Vagina (tissue), 2 donors: ENCODE measurements around the gene BCAS1. TPM values are rescaled to one million over a fixed set of nuclear protein-coding genes. Genes with fewer than 3 reads are reported as not detected.

Experiments
- DNase-seq, 2 donors: peaks; one replicate each; pipeline ENCODE4 v3.0.0-alpha.2; 2017; ENCODE audit errors: extremely low spot score in 2 of 2
- H3K27ac ChIP-seq: fragments of 200-600 bp; sonication (generic); one replicate; pipeline ENCODE4 v1.5.1; 2019
- H3K27me3 ChIP-seq: fragments of 200-600 bp; sonication (generic); one replicate; pipeline ENCODE4 v1.5.1; 2019
- H3K36me3 ChIP-seq, 2 donors: fragments of 200-600 bp; sonication (generic); one replicate each; pipeline ENCODE4 v1.5.1; 2017 to 2019
- H3K4me1 ChIP-seq: fragments of 200-600 bp; sonication (generic); one replicate; pipeline ENCODE4 v1.5.1; 2019
- H3K4me3 ChIP-seq, 2 donors: fragments of 200-600 bp; sonication (generic); 1 replicate in 1 of 2; 2 replicates in 1 of 2; pipeline ENCODE4 v1.5.1; 2016 to 2019
- H3K9me3 ChIP-seq: fragments of 200-600 bp; sonication (generic); one replicate; pipeline ENCODE4 v1.5.1; 2019
- CTCF ChIP-seq, 3 experiments: fragments of 450-650 bp in 2 of 3; fragments of 200-600 bp in 1 of 3; sonication (generic) in 1 of 3; IDR thresholded peaks; one replicate each; pipeline ENCODE4 v1.5.1; 2017 to 2019; ENCODE audit warnings: antibody characterized with exemption in 3 of 3, mild to moderate bottlenecking in 2 of 3, moderate library complexity in 2 of 3
- POLR2A ChIP-seq, 2 donors: fragments of 450-650 bp; IDR thresholded peaks; one replicate each; pipeline ENCODE4 v1.6.1; 2017; ENCODE audit warnings: antibody characterized with exemption in 2 of 2, mild to moderate bottlenecking in 2 of 2, moderate library complexity in 2 of 2
- POLR2AphosphoS5 ChIP-seq, 2 donors: sonication (generic); formaldehyde crosslinking; IDR thresholded peaks; one replicate each; pipeline ENCODE4 v1.9.0; 2017; ENCODE audit warnings: antibody characterized with exemption in 2 of 2, mild to moderate bottlenecking in 2 of 2, low read depth in 1 of 2; ENCODE audit not compliant: insufficient read depth in 1 of 2
- intact Hi-C: fragments of 100-400 bp; cut with DNase I; formaldehyde crosslinking; loops from one replicate; pipeline ENCODE4 v1.15.1; 2023
- total RNA-seq: library from RNA; depleted of rRNA; stranded (reverse); fragments of >200 nt; gene quantifications from one replicate; pipeline ENCODE4 v1.2.3, GENCODE V29; 2016

BCAS1 gene
- total RNA-seq, 1 donor from 2014 or later = 2.7 TPM

- no peak for DNase-seq
- no peak overlapping the region for H3K27ac ChIP-seq
- no peak for TF ChIP-seq POLR2A (IDR thresholded peaks at IDR 0.05)
- no peak for TF ChIP-seq POLR2AphosphoS5 (IDR thresholded peaks at IDR 0.05; ENCODE audit: insufficient read depth in 1 of 2, low read depth in 1 of 2)
- TF ChIP-seq CTCF (IDR thresholded peaks at IDR 0.05) = peak in 2 of 3 experiments; percentile 26 to 61
- no peaks in the 10 kb centered on the region for H3K4me1 ChIP-seq
- intact Hi-C loops = loop anchor here (10.0 kb wide), 1 partner anchor 92 kb away; no protein-coding TSS in a partner anchor
- H3K27me3 ChIP-seq = no peaks in the 10 kb centered on the region
- H3K36me3 ChIP-seq = no peaks in the 10 kb centered on the region
- no peaks in the 10 kb centered on the region for H3K9me3 ChIP-seq
- no peak overlapping the region for H3K4me3 ChIP-seq
Observed at GRCh38 chr20:54103067-54103761, 32.8 kb upstream of the BCAS1 start.

DNA sequence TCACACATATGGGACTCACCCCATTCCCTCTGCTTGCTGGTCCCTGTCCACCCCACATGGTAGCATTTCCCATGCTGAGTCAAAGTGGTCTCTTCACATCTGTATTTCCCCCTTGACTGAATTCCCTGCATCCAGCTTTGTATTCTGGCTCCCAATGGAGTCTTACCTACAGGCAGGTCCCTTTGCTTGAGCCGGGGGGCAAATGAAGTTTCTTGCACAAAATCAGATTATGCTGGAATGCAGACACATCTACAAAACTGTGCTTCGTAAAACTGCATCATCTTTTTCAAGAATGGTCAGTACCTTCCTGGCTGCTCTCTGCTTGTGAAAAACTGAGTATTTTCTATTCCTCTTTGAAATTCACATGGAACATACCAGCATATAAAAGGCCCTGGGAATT, 32.1 kb upstream of the BCAS1 start:
- no peak for DNase-seq
- Histone ChIP-seq H3K9me3 (no peaks in the 10 kb centered on the region), H3K4me1 (no peaks in the 10 kb centered on the region), H3K27me3 (no peaks in the 10 kb centered on the region), H3K36me3 (no peaks in the 10 kb centered on the region), H3K4me3 (no peak overlapping the region), H3K27ac (no peak overlapping the region)
- intact Hi-C loops = loop anchor here (10.0 kb wide), 1 partner anchor 92 kb away; no protein-coding TSS in a partner anchor
- no peak for TF ChIP-seq POLR2AphosphoS5 (IDR thresholded peaks at IDR 0.05; ENCODE audit: insufficient read depth in 1 of 2, low read depth in 1 of 2)
- TF ChIP-seq CTCF (IDR thresholded peaks at IDR 0.05) = no peak
- TF ChIP-seq POLR2A (IDR thresholded peaks at IDR 0.05) = no peak

- intact Hi-C loops = loop anchor here (10.0 kb wide), 1 partner anchor 94 kb away; no protein-coding TSS in a partner anchor
- no peak overlapping the region for H3K4me3 ChIP-seq
- no peak for DNase-seq
- H3K36me3 ChIP-seq = no peaks in the 10 kb centered on the region
- TF ChIP-seq POLR2A (IDR thresholded peaks at IDR 0.05) (no peak), CTCF (IDR thresholded peaks at IDR 0.05) (no peak), POLR2AphosphoS5 (IDR thresholded peaks at IDR 0.05; ENCODE audit: insufficient read depth in 1 of 2, low read depth in 1 of 2) (no peak)
- H3K4me1 ChIP-seq = no peaks in the 10 kb centered on the region
- H3K27me3 ChIP-seq = no peaks in the 10 kb centered on the region
- H3K27ac ChIP-seq = no peak overlapping the region
- H3K9me3 ChIP-seq = no peaks in the 10 kb centered on the region
Observed at GRCh38 chr20:54100563-54100962, 30.2 kb upstream of the BCAS1 start.

GRCh38 chr20:54099894-54100293, 29.5 kb upstream of the BCAS1 start:
- TF ChIP-seq CTCF (IDR thresholded peaks at IDR 0.05) (no peak), POLR2A (IDR thresholded peaks at IDR 0.05) (no peak), POLR2AphosphoS5 (IDR thresholded peaks at IDR 0.05; ENCODE audit: insufficient read depth in 1 of 2, low read depth in 1 of 2) (no peak)
- Histone ChIP-seq H3K27me3 (no peaks in the 10 kb centered on the region), H3K4me3 (no peak overlapping the region), H3K4me1 (no peaks in the 10 kb centered on the region), H3K27ac (no peak overlapping the region), H3K36me3 (no peaks in the 10 kb centered on the region), H3K9me3 (no peaks in the 10 kb centered on the region)
- no peak for DNase-seq
- intact Hi-C loops = loop anchor here (10.0 kb wide), 2 partner anchors 95 to 545 kb away; no protein-coding TSS in a partner anchor

- Histone ChIP-seq H3K27me3 (no peaks in the 10 kb centered on the region), H3K4me1 (no peaks in the 10 kb centered on the region), H3K36me3 (no peaks in the 10 kb centered on the region), H3K9me3 (no peaks in the 10 kb centered on the region), H3K4me3 (no peak overlapping the region), H3K27ac (no peak overlapping the region)
- intact Hi-C loops = loop anchor here (10.0 kb wide), 1 partner anchor 547 kb away; no protein-coding TSS in a partner anchor
- TF ChIP-seq POLR2A (IDR thresholded peaks at IDR 0.05) (no peak), CTCF (IDR thresholded peaks at IDR 0.05) (no peak), POLR2AphosphoS5 (IDR thresholded peaks at IDR 0.05; ENCODE audit: insufficient read depth in 1 of 2, low read depth in 1 of 2) (no peak)
- no peak for DNase-seq
Observed at GRCh38 chr20:54098047-54098446, 27.7 kb upstream of the BCAS1 start.
